MCF 10A (cell line): ENCODE results near the gene IGFBP6. TPM values are rescaled to one million over a fixed set of nuclear protein-coding genes. Genes with fewer than 3 reads are reported as not detected.

ENCODE experiments used
- Bru-seq: library from RNA; stranded (reverse); fragments of 400-500 nt; gene quantifications from one replicate; lab custom pipeline; 2021; lab: Mats Ljungman, UMichigan
- BruChase-seq, 2 experiments: library from RNA; stranded (reverse); fragments of 400-500 nt; gene quantifications; one replicate each; lab custom pipeline; 2021; lab: Mats Ljungman, UMichigan
- BruUV-seq: library from RNA; stranded (reverse); fragments of 400-500 nt; replicated peaks from 2 replicates; lab custom pipeline; 2021; lab: Mats Ljungman, UMichigan
- CTCF ChIA-PET: fragments of 300-600 bp; sonication (Branson Sonifier 250); formaldehyde crosslinking; extraction: SDS; loops from one replicate; lab custom pipeline; 2021; ENCODE audit warnings: antibody characterized with exemption, inconsistent platforms; lab: Yijun Ruan, JAX
- POLR2A ChIA-PET: fragments of 300-600, 350-650 bp; sonication (Branson Sonifier 250); formaldehyde crosslinking; extraction: SDS; loops from one replicate; lab custom pipeline; 2020; ENCODE audit warnings: antibody characterized with exemption, inconsistent platforms; lab: Yijun Ruan, JAX
- DNase-seq: peaks from one replicate; pipeline ENCODE4 v3.0.0-alpha.2; 2018; ENCODE audit not compliant: unreplicated experiment
- H3K27ac Mint-ChIP-seq: one replicate; pipeline ENCODE4 v1.8.0; 2022; ENCODE audit warnings: mild to moderate bottlenecking, low read depth, mixed read lengths; ENCODE audit not compliant: unreplicated experiment
- H3K27me3 Mint-ChIP-seq: one replicate; pipeline ENCODE4 v1.8.0; 2022; ENCODE audit warnings: mixed read lengths; ENCODE audit not compliant: insufficient read depth, unreplicated experiment
- H3K36me3 Mint-ChIP-seq: one replicate; pipeline ENCODE4 v1.8.0; 2022; ENCODE audit warnings: mild to moderate bottlenecking, moderate library complexity, mixed read lengths; ENCODE audit not compliant: insufficient read depth, unreplicated experiment
- H3K4me1 Mint-ChIP-seq: one replicate; pipeline ENCODE4 v1.8.0; 2022; ENCODE audit warnings: mixed read lengths; ENCODE audit not compliant: insufficient read depth, unreplicated experiment
- H3K4me3 Mint-ChIP-seq: one replicate; pipeline ENCODE4 v1.8.0; 2022; ENCODE audit warnings: mild to moderate bottlenecking, moderate library complexity, mixed read lengths; ENCODE audit not compliant: unreplicated experiment
- H3K9me3 Mint-ChIP-seq: one replicate; pipeline ENCODE4 v1.8.0; 2022; ENCODE audit warnings: mixed read lengths; ENCODE audit not compliant: unreplicated experiment
- CTCF ChIP-seq: fragments of 200-600 bp; IDR thresholded peaks from one replicate; pipeline ENCODE4 v1.8.0; 2022; ENCODE audit warnings: antibody characterized with exemption, mild to moderate bottlenecking; ENCODE audit not compliant: unreplicated experiment
- intact Hi-C: fragments of 100-400 bp; cut with micrococcal nuclease; formaldehyde crosslinking; loops from 2 replicates; pipeline ENCODE4 v1.14.1; 2022
- long read RNA-seq: library from polyadenylated mRNA; stranded (forward); transcript quantifications from one replicate; pipeline ENCODE4 v2.0.0, GENCODE V29; 2022
- total RNA-seq: library from RNA; stranded (reverse); gene quantifications from 2 replicates; pipeline ENCODE4 v1.2.3, GENCODE V29; 2022

IGFBP6 gene
- total RNA-seq (6.4 and 12.0 TPM in 2 replicates), Bru-seq, nascent RNA (percentile 30 among the genes with signal in this experiment), BruChase-seq, experiment 1, labeled RNA remaining after a 6-hour chase (percentile 30 among the genes with signal in this experiment), BruChase-seq, experiment 2, labeled RNA remaining after a 2-hour chase (percentile 23 among the genes with signal in this experiment)
- long read RNA-seq, transcript IGFBP6-201 (4 exons, 1,169 nt), result major isoform, 6 of 9 reads
- long read RNA-seq, partial matches to known transcripts, result 0 of 9 reads
- long read RNA-seq, other reads (novel, unspliced or antisense), result 3 of 9 reads

GRCh38 chr12:53097564-53098353 is at the start of gene IGFBP6:
IGFBP6 (plus strand) TSS chr12:53097667; CDS start chr12:53097718, 51 bp downstream.
- peak within 1 kb of the TSS; percentile 73 for H3K4me3 Mint-ChIP-seq
- POLR2A ChIA-PET, result interaction anchor here (0.6 to 5.7 kb wide), 11 partner anchors 18 to 84 kb away, joined by 3 to 55 read pairs (median 6); partner anchors contain the start of genes CSAD, SPRYD3, TNS2 and ZNF740
- no TSS peak for BruUV-seq
- H3K9me3 Mint-ChIP-seq, result no peaks in the 10 kb centered on the region
- peaks cover 26% of the 10 kb centered on the region for H3K4me1 Mint-ChIP-seq
- CTCF ChIA-PET, result interaction anchor here (0.7 to 14.2 kb wide), 11 partner anchors 12 to 159 kb away, joined by 3 to 267 read pairs (median 5); partner anchors contain the start of gene SPRYD3
- peaks cover 7% of the 10 kb centered on the region for H3K36me3 Mint-ChIP-seq
- DNase-seq, result peak; percentile 62
- H3K27ac Mint-ChIP-seq, result peak within 1 kb of the TSS; percentile 4
- no peaks in the 10 kb centered on the region for H3K27me3 Mint-ChIP-seq
- no peak for TF ChIP-seq CTCF
- intact Hi-C loops, result loop anchor here (2.0 kb wide), 1 partner anchor 59 kb away; no protein-coding TSS in a partner anchor

DNA sequence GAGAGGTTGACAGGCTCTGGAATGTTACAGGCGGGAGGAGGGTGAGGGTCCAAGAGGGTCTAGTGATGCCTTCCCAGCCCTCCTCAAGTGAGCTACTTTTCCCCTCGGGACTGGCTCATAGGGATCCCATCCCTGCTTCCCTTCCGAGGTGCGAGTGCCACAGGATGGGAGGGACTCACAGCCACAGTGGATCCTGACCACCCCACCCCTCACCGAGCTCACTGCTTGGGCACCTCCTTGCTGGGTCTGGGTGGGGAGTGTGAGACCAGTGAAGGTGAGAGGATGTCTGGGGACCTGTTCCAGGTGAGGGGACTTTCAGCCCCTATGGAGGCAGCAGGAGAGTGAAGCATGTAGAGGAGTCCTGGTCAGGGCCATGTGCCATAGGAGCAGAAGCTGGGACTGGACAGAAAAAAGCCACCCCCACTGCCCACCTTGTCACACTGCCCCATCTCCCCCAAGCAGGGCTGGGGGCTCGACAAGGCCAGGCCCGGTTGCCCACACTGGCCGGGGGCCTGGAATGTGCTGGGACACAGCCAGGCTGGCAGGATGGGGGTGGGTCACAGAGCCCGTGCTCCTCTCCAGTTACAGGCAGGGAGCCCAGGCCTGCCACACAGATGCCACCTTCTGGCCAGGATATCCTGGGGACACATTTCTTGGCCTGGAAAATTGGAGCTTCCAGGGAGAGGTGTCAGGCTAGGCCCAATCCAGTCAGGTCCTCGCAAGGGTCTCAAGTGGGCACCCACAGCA is 49.3 kb upstream of the IGFBP6 start:
- CTCF ChIA-PET, result interaction anchor here (0.5 to 2.0 kb wide), 23 partner anchors 9 to 977 kb away, joined by 3 to 9 read pairs (median 3); no protein-coding TSS in a partner anchor
- peak; percentile 11 for TF ChIP-seq CTCF
- H3K4me1 Mint-ChIP-seq, result peaks cover 48% of the 10 kb centered on the region
- no TSS peak for BruUV-seq
- H3K36me3 Mint-ChIP-seq, result peaks cover 12% of the 10 kb centered on the region
- POLR2A ChIA-PET, result interaction anchor here (0.7 to 4.8 kb wide), 18 partner anchors 9 to 901 kb away, joined by 3 to 34 read pairs (median 4); partner anchors contain the start of genes EIF4B, IGFBP6, MYG1 and SPRYD3
- peak; percentile 58 for DNase-seq
- no peaks in the 10 kb centered on the region for H3K9me3 Mint-ChIP-seq
- H3K27me3 Mint-ChIP-seq, result no peaks in the 10 kb centered on the region
- intact Hi-C loops, result no loop called here
- peak overlapping the region; percentile 80 for H3K4me3 Mint-ChIP-seq
- H3K27ac Mint-ChIP-seq, result peak overlapping the region; percentile 59

DNA sequence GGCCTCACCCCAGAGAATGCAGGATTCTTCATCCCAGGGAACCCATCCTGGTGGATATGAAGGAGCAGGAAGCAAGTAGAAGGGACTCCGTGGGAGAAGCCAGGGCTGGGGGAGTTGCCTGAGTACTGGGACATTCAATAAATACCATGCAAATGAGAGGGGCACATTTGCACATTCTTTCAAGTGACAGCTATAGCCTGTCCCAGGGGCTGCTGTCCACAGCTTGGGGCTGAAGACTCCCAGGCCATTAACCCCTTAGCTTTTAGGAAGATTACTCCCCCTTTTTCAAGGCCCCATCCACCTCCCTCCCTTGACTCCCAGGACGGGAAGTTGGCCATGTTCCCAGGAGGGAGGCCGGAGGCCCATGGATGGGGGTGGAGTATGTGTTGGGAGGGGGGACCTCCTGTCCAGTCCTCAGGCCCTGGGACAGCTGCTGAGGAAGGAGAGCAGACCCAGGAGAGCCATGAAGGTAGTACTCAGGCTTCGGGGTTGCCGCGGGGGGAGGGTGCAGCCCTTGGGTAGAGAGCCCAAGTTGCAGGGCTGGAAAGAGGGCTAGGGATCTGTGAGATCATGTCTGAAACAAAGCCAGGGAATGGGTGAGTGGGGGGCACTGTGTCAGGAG is 48.6 kb upstream of the IGFBP6 start:
- Mint-ChIP-seq H3K36me3 (peaks cover 9% of the 10 kb centered on the region), H3K4me1 (peaks cover 54% of the 10 kb centered on the region), H3K9me3 (no peaks in the 10 kb centered on the region), H3K27me3 (no peaks in the 10 kb centered on the region), H3K27ac (peak overlapping the region; percentile 59), H3K4me3 (peak overlapping the region; percentile 80)
- intact Hi-C loops, result no loop called here
- POLR2A ChIA-PET, result interaction anchor here (0.6 to 4.8 kb wide), 13 partner anchors 9 to 574 kb away, joined by 3 to 34 read pairs (median 4); partner anchors contain the start of genes EIF4B, MYG1 and SPRYD3
- no peak for TF ChIP-seq CTCF
- BruUV-seq, result no TSS peak
- DNase-seq, result peak; percentile 78
- CTCF ChIA-PET, result interaction anchor here (0.5 to 2.0 kb wide), 10 partner anchors 10 to 977 kb away, joined by 3 to 9 read pairs (median 4); no protein-coding TSS in a partner anchor
